Activated naive CD4-positive, alpha-beta T cell treated with anti-CD3 and anti-CD28 coated beads, Interleukin-2, amount 10 ng/mL, durations not matched to agents 5 hours and 36 hours (primary cell): ENCODE results near the gene SYNGAP1. TPM values are rescaled to one million over a fixed set of nuclear protein-coding genes. Genes with fewer than 3 reads are reported as not detected.

ENCODE experiments used
- microRNA-seq: library from miRNA; unstranded; fragments of <30 nt; microRNA quantifications from one replicate; pipeline ENCODE4 v1.2.0, GENCODE V29; 2022; ENCODE audit warnings: borderline microRNAs expressed, borderline replicate concordance
- total RNA-seq, 2 experiments: library from RNA; stranded (reverse); gene quantifications; one replicate each; pipeline ENCODE4 v1.2.3, GENCODE V29; 2021

SYNGAP1 gene
- total RNA-seq, result 10 to 100 TPM; 48.0 to 52.1 TPM

DNA sequence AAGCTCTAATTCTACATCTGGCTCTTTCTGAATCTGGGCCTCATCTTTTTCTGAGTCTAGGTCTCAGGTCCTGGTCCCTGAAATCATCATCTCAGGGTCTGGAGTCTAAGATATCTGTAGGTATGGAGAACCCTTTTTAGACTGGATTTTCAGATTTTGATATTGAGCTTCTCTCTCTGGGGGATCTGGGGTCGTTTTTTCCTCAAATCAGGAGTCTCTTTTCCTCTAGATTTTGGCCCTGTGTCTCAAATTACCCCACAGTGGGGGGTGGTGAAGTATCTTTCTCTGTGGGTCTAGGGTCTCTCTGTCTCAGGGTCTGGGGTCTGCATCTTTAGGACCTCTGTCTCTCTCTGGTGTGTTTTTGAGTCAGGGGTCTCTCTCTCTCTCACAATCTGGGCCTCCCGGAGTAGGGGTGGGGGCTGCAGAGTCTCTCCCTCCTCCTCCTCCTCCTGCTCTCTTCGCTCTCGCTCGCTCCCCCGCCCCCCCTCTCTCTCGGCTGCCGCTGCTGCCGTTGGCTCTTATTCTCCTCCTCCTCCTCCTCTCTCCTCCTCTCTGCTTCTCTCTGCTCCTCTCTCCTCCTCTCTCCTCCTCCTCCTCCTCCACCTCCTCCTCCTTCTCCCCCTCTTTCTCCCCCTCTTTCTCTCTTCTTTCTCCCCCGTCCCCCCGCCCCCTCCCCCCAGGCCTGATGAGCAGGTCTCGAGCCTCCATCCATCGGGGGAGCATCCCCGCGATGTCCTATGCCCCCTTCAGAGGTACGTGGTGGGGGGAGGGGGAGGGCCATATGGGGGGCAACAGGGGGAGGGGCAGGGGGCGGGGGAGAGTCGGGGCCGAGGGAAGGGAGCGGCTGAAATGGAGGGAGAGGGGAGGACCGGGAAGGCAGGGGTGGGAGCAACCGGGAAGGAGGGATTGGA lies at the start of gene SYNGAP1:
TSS of gene SYNGAP1 (plus strand) at position 486 of the 911 bp plus-strand sequence. CDS start at position 686, 200 bp downstream.

DNA sequence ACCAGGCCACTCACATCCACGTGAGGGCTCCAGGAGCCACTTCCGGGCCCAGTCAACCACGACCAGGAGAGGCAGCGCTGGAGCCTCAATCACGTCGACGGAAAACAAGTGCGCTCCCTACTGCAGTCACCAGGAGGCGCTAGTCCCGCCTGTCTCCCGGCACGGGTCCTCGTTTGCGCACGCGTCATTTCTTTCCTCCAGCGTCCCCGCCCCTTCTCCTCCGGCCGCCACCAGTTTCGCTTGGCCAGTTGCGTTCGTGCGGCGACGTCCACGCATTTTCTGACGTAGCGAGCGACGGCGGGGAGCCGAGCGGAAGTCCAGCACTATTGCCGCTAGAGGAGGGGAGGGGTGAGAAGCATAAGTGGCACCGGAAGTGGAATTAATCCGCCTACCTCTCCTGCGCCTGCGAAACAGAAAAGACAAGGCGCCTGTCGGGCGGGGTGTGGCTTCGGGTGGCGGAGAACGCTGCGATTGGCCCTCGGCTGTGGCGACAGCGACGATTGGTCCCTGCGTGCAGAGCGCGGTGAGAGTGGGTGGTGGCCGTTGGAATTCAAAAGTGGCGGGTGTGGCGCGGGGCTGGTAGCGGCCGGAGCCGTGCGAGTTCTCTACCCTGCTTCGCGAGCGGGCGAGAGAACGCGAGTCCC lies 28.5 kb upstream of the SYNGAP1 start, which contains the start of gene KIFC1:
TSS of gene KIFC1 (plus strand) at position 546 of the 644 bp plus-strand sequence. CDS start 163 bp downstream, outside the sequence.

DNA sequence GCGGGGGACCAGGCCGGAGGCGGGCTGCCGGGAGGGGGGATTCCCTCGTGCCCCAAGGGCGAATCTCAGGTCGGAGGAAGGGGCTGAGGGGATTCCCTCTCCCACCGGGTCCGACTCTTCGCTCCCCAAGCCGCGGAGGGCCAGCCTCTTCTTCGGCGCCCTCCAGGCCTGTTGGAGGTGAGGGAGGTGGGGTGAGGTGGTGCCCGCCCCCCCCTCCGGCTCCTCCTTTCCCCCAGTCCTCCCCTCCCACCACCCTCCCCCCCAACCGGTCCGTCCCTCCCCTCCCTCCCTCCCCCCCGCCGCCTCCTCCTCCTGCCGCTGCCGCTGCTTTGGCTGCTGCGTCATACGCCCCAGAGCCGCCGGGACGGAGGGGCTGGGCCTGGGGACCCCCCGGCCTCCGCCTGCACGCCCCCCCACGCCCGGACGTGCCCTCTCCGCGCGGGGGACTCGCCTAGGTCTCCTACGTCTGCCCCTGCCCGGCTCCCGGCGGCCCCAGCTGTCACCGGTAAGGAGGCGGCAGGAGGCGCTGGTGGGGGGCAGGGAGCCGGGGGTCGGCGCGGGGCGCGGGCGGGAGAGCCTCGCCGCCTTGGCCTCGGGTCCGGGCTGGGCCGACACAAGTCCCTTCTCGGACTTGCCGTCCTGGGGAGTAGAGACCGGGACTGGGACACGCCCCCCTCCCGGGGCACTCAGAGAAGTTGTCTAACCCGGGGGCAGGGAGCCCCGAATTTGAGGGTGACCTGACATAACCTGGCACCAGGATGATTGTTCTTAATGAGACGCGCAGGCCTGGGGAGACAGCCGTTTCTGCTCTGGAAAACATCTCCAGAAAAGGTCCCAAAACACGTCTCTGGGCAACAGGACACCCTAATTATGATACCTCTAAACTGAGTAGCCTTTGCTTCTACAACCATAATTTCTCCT lies 8.9 kb upstream of the SYNGAP1 start, which contains the start of gene PHF1:
TSS of gene PHF1 (plus strand) at position 304 of the 921 bp plus-strand sequence. CDS start 1,250 bp downstream, outside the sequence.

DNA sequence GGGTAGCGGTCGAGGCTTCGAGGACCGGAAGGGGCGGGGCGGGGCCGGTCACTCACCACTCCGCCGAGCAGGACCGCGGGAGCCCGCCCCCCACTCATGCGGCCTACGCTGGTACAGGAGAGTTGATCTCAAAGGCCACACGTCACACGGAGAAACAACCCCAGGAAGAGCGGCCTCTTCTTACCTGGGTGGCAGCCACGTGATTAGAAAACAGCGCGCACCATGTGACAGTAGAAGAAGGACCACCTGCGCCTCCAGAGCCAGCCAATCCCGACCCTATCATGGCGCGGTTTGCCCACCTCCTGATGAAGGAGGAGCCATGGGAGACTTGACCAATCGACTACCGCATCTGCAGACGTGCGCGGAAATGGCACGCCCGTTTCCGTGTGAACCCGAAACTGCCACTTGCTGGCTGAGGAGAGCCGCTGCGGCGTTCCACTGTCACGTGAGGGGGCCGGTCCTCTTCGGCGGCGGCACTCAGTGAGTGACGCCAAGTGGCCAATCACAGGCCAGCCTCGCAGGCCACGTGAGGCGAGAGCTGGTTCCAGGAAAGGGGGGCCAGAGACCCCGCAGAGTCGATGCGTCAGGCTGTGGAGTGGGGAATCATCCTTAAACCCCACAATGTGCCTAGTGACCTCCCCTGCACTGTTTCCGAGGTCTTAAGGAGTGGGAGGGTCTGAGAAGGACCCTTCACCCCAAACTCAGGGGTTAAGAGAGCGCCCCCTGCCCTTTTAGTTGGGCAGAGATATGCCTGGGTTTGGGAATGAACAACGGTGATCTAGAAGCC lies 1.8 kb upstream of the SYNGAP1 start, which contains the start of gene CUTA:
TSS of gene CUTA (minus strand) at position 205 of the 787 bp plus-strand sequence. CDS start at position 98, 107 bp downstream.

DNA sequence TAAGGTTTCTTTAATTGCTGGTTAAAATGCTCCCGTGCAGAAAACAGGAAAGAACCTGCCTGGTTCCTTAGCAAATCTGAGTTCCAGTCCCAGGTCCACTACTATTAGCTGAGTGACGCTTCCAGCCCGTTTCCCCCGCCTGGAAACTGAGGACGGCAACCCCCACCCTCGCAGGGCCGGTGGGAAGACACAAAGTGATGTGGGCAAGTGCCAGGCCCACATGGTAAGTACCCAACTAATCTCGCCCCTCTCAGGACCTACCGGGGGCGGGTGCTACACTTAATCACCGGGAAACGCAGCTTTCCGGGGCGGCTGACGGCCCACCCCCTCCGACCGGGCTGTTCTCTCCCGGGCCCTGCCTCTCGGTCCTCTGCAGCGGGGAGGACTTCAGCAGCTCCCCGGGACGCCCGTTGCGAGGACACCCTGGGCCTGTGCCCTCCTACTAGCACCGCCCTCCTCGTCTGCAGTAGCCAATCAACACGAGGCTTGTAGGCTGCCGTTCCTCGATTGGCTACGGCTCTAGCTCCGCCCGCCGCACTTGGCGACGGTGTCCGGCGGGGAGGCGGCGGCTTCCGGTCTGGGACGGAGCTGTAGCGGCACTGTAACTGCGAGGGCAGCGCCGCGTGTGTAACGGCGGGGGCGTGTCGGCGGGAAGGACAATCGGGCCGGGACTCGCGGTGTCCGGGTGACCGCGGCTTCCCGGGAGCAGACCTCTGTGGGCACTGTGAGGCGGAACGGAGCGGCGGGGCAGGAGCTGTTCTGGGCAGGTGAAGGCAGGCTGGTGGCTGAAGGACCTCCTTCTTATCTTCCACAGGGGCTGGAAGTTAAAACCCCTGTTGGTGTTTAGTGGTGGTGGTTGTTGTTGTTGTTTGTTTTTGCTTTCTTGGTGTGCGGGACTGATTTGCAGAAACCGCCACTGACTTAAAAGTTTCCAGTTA lies 34.4 kb downstream of the SYNGAP1 start, which contains the start of gene ZBTB9:
TSS of gene ZBTB9 (plus strand) at position 568 of the 938 bp plus-strand sequence. CDS start 525 bp downstream, outside the sequence.

Small RNA genes lying within 50 kb of the gene (microRNA-seq; reads per million reads assigned to microRNA genes)
- not detected for gene MIR5004

Other genes starting within 250 kb of the SYNGAP1 start
- gene COL11A2, start 227.6 kb upstream of the SYNGAP1 start, total RNA-seq, result under 1 TPM; 0.50 to 0.63 TPM
- gene RXRB, start 219.4 kb upstream of the SYNGAP1 start, total RNA-seq, result 10 to 100 TPM; 49.6 to 49.7 TPM
- 10 to 100 TPM; 39.6 to 41.7 TPM for gene SLC39A7, start 219.2 kb upstream of the SYNGAP1 start, total RNA-seq
- 10 to 100 TPM; 15.4 to 18.0 TPM for gene HSD17B8, start 215.4 kb upstream of the SYNGAP1 start, total RNA-seq
- 10 to 100 TPM; 37.6 to 37.7 TPM for gene RING1, start 211.6 kb upstream of the SYNGAP1 start, total RNA-seq
- 10 to 100 TPM; 71.8 to 76.2 TPM for gene VPS52, start 148.2 kb upstream of the SYNGAP1 start, total RNA-seq
- 1,000 to 10,000 TPM; 3,258 to 3,316 TPM for gene RPS18, start 148.0 kb upstream of the SYNGAP1 start, total RNA-seq
- 10 to 100 TPM; 23.3 to 23.9 TPM for gene B3GALT4, start 142.9 kb upstream of the SYNGAP1 start, total RNA-seq
- gene WDR46, start 130.8 kb upstream of the SYNGAP1 start, total RNA-seq, result 10 to 100 TPM; 47.0 to 47.8 TPM
- 10 to 100 TPM; 55.1 to 57.3 TPM for gene PFDN6, start 130.5 kb upstream of the SYNGAP1 start, total RNA-seq
- 10 to 100 TPM; 52.5 to 58.6 TPM for gene RGL2, start 121.1 kb upstream of the SYNGAP1 start, total RNA-seq
- gene TAPBP, start 106.0 kb upstream of the SYNGAP1 start, total RNA-seq, result 100 to 1,000 TPM; 273 to 274 TPM
- 10 to 100 TPM; 19.4 to 21.9 TPM for gene ZBTB22, start 102.3 kb upstream of the SYNGAP1 start, total RNA-seq
- 100 to 1,000 TPM; 108 to 111 TPM for gene DAXX, start 97.1 kb upstream of the SYNGAP1 start, total RNA-seq
- gene KIFC1, start 28.2 kb upstream of the SYNGAP1 start, total RNA-seq, result 100 to 1,000 TPM; 106 to 109 TPM
- 10 to 100 TPM; 46.7 to 52.7 TPM for gene PHF1, start 9.1 kb upstream of the SYNGAP1 start, total RNA-seq
- gene CUTA, start 2.0 kb upstream of the SYNGAP1 start, total RNA-seq, result 100 to 1,000 TPM; 197 to 215 TPM
- gene ZBTB9, start 34.5 kb downstream of the SYNGAP1 start, total RNA-seq, result 1 to 10 TPM; 6.5 to 7.1 TPM
- 10 to 100 TPM; 73.5 to 77.9 TPM for gene BAK1, start 160.2 kb downstream of the SYNGAP1 start, total RNA-seq
- 10 to 100 TPM; 56.4 TPM for gene ITPR3, start 201.3 kb downstream of the SYNGAP1 start, total RNA-seq